HL-60/S4 (cell line): ENCODE measurements around the gene TMEM51.

Experiments used
- in situ Hi-C: fragments of 300-500 bp; cut with MboI; formaldehyde crosslinking; loops from 2 replicates; pipeline ENCODE4 v1.14.3; 2022; ENCODE audit warnings: low sequenced_read_pairs

TMEM51 gene

DNA sequence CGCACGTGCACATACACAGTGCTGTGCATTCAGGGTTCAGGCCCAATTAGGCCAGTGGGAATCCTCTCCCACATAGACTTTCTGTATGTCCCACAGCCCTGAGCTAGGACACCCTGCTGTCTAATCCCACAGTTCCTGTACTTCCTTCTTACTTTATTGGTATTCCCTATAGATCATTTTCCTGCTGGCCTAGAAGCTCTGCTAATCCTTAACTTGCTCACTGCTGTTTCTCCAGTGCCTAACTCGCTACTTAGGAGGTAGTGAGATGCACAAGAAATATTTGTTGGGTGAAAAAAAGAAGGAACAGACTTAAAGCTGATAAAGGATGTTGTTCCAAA is 59.4 kb downstream of the TMEM51 start:
- in situ Hi-C loops = no loop called here

DNA sequence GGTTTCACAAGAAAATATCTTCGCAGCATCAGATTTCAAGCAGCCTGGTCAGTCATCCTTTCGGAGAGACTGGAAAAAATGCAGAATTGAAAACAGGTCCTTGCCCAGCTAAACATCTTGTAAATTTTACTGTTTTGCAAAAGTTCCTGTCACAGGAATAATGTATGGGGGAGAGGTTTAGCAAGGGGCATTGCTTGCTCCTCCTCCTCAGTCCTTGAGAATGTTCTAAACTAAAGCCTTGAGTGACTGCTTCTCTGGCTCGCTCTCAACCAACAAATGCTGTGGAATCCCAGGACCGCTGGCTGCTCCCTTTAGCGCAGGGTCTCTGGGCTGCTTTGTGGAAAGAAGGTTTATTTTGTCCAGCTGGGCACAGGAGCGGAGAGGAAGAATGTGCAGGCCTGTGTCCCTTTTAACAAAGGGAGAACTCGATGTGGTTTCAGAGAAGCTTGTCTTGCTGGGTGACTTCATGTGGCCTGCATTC is 59.8 kb downstream of the TMEM51 start:
- in situ Hi-C loops = no loop called here

DNA sequence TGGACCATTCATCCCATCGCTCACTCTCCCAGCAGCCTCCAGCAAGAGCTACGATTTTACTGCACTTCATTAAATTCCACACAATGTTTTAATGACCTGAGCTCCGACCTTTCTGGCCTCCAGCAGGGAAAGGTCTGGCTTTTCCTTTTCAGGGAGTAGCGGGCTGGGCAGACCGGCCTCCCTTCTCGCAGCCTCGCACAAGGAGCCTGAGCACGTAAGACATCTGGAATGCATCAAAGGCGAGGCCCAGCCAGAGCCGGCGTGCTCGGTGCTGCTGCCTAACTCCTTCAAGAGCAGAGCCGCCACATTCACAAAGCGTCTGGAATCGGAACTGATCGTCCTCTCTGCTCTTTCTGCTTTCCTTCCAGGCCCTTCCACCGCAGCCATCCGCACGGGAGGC is 61.0 kb downstream of the TMEM51 start:
- in situ Hi-C loops = no loop called here

DNA sequence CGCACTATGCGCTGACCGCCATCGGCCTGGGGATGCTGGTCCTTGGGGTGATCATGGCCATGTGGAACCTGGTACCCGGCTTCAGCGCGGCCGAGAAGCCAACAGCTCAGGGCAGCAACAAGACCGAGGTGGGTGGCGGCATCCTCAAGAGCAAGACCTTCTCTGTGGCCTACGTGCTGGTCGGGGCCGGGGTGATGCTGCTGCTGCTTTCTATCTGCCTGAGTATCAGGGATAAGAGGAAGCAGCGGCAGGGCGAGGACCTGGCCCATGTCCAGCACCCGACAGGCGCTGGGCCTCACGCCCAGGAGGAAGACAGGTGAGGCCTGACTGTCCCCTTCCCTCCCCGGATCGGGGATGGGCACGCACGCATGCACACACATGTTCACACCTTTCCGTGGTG is 61.6 kb downstream of the TMEM51 start:
- in situ Hi-C loops = no loop called here

DNA sequence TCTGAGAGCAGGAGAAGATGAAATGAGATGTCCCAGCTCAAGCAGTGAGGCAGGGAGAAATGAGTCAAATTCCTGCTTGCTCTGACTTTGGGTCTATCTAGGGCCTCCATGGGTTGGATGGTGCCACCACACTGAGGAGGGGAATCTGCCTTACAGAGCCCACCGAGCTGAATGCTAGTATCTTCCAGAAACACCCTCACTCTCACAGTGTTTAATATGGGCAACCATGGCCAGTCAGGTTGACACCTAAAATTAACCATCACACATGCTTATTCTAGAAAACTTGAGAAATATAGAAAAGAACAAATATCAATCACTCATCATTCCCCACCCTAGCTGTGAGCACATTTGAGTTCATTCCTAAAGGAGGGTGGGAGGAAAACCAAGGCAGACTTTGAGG is 64.1 kb downstream of the TMEM51 start:
- in situ Hi-C loops = no loop called here

DNA sequence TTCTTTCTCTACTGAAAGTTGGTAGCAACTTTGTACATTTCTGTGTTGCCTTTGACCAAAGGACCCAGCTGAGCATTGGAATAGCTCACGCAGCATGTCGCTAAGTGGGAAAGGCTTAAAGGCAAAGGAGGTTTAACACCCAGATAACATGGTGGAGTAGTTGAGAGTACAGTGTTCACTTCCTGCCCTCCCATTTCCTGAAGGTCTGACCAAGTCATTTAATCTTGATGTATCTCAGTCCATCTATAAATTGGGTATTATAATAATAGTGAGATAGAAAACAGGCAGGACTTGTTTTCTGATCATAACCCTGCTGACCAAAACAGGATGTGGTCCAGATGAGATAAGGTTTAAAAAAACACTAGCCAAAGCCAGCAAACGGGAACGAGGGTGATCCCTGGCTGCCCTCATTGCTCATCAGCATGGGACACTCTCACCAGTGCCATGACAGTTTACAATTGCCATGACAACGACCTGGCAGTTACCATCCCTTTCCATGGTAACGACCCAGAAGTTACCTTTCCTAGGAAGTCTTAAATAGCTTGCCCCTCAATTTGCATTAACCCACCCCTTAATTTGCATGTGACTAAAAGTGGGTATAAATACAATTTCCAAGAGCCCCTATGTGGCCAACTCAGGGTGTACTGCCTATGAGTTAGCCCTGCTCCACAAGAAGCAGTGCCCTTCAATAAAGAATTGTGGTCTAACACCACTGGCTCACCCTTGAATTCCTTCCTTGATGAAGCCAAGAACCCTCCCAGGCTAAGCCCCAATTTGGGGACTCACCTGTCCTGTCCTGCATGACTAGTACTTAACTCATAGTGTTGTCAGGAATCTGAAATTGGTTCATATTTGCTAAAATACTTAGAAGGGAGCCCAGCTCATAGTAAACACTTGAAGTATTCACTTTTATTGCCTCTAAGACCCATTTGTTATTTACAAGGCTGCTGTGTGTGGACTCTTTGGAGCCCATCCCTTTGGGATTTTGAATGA is 65.0 kb downstream of the TMEM51 start:
- in situ Hi-C loops = no loop called here

DNA sequence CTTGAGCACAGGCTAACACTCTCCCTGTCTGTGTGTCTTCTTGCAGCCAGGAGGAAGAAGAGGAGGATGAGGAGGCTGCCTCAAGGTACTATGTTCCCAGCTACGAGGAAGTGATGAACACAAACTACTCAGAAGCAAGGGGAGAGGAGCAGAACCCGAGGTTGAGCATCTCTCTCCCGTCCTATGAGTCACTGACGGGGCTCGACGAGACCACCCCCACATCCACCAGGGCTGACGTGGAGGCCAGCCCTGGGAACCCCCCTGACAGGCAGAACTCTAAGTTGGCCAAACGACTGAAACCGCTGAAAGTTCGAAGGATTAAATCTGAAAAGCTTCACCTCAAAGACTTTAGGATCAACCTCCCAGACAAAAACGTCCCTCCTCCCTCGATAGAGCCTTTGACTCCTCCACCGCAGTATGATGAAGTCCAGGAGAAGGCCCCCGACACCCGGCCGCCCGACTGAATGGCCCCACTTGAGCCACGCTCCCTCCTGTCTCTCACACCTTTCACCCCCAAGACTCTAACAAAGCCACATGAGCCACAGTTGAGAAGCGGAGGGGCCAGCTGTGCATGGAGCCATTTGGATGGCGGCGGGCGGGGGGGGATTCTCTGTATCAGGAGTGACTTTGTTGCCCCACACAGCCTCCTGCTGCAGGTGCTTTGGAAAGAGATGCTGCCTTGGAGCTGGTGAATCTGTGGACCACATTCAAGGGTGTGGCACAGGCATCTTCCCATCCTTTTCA is 65.9 kb downstream of the TMEM51 start:
- in situ Hi-C loops = no loop called here

DNA sequence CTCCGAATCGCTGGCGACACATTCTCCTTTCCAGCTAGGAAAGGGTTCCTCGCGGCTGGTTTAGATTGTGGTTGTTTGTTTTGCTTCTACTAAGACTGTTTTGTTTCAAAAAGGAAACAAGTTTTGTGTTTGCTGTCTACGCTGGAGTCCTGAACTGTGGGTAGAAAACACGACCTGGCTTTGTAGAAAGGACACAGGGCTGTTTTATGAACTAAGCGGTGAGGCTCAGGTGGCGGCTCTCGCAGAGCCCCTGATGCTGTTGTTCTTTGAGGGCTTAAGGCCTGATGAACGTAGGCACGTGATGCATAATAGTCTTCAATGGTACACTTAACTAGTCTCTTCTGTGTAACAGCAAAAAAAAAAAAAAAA is 66.5 kb downstream of the TMEM51 start:
- in situ Hi-C loops = no loop called here

DNA sequence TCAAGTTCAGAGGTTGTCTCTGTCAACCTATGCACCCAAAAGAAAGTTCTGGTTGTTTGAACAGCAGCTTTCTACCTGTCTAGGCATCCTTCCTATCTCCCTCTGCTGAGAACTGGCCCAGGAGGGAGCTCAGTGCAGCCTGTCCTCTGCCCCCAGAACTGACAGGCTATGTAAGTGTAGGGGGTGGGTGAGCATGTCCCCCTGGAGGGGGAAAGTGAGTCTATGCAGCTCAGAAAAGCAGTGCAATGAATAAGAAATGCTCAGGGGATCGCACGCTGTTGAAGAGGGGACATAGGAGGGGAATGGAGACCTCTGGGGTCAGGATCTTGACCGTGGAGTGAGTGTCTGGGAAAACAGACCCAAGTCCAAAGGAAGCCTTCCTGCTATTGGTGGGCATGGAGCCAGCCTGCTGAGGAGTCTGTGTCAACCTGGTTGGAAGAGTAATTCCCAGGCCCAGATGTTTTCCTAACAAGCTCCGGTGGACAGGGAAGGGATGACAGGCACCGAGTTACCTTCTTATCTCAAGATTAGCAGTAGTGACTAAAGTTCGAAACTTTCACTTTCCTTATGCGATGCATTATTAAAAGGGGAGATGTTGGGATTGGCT is 67.4 kb downstream of the TMEM51 start:
- in situ Hi-C loops = no loop called here

DNA sequence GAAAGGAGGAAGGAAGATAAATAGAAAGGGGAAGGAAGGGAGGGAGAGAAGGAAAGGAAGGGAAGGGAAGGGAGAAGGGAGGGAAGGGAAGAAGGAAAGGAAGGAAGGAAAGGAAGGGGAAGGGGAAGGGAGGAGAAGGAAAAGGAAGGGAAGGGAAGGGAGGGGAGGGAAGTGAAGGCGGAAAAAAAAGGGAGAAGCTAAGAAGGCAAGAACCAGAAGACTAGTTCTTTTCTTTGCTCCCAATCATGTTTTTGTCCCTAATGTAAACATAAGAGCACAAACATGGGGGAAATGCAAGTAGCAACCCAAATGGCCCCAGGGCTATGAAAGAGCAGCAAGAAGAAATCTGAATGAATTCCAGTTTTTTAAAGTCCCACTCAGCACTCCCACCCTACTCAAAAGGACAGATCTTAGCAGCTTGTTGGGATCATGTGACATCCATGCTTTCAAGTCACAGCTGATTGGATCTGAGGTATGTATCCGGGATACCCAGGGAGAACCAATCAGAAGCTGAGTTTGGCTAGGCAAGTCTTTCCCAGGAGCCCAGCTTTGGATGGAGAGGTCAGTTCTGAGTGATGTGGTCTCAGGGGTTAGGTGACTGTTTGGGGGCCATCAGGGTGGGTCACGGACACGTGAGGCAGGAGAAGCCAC is 69.2 kb downstream of the TMEM51 start:
- in situ Hi-C loops = no loop called here

DNA sequence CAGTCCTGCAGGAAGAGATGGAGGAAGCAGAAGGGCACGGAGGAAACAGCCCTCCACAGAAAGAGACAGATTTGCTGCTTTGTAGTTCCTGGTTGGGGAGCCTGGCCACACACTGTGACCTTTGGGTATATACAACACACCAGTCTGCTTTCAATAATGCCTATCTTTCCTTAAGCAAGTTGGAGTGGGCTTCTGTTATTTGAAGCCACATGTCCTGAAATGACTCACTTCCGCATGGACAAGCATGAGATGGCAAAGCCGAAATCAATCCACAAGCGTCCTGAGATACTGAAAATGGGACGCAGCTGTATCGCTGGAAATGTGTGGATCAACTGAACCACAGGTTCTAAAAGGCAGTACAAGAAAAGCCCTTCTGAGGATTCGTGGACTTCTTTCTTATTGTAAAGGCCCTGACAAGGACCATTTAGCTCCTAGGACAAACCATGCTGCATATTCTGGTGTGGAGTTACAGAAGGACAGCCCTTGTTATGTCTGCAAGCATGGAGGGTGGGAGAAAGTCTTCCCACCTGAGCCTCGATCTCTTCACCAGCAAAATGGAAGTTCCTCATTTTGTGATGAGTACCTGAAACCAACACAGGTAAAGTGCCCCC is 70.8 kb downstream of the TMEM51 start:
- in situ Hi-C loops = no loop called here

DNA sequence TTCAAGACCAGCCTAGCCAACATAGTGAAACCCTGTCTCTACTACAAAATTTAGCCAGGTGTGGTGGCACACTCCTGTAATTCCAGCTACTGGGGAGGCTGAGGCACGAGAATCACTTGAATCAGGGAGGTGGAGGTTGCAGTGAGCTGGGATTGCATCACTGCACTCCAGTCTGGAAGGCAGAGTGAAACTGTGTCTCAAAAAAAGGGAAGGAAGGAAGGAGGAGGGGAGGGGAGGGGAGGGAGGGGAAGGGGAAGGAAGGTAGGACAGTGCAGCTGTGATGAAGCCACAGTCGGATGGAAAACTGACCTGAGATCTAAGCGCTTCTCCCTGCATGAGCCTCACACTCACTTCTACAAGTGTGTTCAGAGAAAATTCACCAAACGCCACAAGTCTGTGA is 71.4 kb downstream of the TMEM51 start:
- in situ Hi-C loops = no loop called here

DNA sequence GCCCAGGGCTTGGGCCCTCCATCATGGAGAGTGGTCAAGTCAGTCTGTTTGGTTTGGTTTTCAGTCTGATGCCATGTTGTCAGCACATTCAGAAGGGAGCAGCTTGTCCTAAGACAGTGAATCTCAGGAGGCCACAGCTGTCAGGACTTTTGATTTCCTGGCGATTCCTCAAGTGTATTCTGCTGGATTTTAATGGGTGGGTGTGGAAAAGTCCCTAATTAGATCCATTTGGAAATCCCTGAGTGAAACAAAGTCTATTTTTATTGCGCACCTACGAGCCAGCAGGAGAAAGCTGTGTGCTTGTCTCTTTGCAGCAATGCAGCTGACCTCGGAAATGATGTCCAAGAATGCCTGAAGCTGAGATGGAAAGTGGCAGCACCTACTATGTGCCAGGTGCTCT is 71.9 kb downstream of the TMEM51 start:
- in situ Hi-C loops = no loop called here

DNA sequence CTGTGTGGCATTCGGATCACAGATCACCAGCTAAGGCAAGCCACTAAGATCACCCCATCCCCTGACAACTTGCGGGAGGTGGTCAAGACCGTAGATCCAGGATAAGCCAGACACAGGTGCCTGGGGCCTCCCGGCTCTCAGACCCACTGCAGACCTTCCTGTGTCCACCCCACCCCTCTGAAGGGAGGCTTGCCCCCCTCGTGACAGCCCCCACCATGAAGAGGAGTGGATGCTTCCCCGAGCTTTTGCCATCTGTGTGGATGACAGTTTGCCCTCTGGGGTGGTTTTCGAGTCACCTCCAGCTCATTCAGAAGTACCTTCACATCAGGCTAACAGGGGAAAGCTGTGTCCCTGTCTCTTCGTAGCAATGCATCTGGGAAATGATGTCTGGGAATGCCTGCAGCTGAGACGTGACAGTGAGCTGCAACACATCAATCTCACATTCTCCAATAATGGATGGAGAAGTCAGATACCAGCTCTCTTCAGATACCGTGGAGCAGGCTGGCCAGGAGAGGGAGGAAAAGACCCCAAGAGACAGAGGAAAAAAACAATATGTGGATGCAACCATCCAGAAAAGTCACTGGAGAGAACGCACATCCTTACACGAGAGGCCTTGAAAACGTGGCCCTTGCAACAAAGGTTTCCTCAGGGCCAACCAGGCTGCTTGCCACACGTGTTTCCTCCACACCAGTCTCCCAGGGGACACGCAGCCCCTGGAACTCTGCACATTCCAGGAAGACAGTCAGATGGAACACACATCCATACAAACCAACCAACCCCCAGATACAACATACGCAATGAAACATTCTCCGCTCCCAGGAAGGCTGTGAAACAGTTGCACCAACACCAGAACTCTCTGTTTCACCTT is 73.1 kb downstream of the TMEM51 start:
- in situ Hi-C loops = no loop called here

DNA sequence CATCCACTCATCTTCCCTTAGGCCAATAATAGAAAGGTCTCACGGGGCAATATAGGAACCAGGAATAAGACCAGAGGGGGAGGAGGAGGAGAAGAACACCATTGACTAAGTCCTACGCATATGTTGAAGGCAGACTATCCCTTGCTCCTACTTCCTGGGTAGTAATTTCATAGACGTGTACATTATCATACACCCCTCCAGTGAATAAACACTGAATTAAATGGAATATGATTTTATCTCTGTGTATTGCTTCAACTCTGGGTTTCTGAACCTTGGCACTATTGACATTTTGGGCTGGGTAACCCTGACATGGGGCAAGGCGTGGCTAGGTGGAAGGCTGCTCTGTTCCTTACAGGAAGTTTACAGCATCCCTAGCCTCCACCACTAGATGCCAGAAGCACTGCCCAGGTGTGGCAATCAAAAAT is 76.2 kb downstream of the TMEM51 start:
- in situ Hi-C loops = no loop called here

DNA sequence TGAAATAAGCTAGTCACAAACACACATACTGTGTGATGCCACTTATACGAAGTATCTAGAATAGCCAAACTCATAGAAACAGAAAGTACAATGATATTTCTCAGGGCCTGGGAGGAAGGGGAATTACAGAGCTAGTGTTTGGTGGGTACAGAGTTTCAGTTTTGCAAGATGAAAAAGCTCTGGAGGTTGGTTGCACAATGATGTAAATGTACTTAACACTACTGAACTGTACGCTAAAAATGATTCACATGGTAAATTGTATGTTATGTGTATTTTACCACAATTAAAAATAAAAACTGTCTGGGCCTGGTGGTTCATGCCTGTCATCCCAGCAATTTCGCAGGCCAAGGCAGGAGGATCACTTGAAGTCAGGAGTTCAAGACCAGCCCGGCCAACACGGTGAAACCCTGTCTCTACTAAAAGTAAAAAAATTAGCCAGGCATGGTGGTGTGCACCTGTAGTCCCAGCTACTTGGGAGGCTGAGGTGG is 78.2 kb downstream of the TMEM51 start:
- in situ Hi-C loops = no loop called here

DNA sequence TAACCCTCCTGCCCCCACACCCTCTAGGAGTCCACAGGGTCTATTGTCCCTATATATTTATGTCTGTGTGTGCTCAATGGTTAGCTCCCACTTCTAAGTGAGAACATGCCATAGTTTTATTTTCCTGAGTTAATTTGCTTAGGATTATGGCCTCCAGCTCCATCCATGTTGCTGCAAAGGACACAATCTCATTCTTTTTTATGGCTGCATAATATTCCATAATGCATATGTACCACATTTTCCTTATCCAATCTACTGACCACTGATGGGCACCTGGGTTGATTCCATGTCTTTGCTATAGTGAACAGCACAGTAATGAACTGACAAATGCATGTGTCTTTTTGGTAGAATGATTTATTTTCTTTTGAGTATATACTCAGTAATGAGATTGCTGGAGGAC is 80.1 kb downstream of the TMEM51 start:
- in situ Hi-C loops = no loop called here

DNA sequence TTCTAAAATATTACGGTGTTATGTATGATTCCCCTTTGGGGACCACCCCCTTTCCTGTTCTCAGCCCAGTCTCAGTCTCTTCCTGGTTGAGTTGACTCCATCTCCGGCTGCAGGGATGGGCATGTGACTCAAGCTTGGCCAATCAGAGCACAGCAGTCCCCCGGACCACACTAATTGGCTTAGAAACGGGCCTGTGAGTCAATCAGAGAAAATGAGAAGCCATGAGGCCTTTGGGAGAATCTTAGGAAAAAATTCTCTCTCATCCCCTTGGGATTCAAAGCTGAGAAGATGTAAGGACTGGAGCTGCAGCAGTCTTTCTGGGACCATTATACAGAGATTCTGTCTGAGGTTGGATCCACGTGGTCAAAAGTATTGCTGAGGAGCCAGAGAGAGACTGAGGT is 82.8 kb downstream of the TMEM51 start:
- in situ Hi-C loops = no loop called here

DNA sequence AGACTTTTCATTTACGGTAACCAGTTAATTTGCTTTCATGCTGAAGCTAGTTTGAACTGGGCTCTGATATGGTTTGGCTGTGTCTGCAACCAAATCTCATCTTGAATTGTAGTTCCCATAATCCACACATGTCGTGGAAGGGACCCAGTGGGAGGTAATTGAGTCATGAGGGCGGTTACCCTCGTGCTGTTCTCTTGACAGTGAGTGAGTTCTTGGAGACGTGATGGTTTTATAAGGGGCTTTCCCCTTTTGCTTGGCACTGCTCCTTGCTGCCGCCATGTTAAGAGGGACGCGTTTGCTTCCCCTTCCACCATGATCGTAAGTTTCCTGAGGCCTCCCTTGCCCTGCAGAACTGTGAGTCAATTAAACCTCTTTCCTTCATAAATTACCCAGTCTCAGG is 83.2 kb downstream of the TMEM51 start:
- in situ Hi-C loops = no loop called here

DNA sequence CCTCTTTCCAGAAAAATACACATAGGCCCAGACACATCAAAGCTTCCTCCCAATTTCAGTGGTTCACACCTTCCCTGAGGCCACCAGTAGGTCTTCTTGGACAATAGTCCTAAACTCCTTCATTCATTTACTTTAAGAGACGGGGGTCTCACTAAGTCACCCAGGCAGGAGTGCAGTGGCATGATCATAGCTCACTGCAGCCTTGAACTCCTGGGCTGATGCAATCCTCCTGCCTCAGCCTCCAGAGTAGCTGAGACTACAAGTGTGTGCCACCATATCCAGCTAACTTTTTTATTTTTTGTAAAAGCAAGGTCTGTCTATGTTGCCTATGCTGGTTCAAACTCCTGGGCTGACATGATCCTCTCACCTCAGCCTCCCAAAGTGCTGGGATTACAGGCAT is 85.2 kb downstream of the TMEM51 start:
- in situ Hi-C loops = no loop called here
